Kidney glomerular epithelial cell (primary cell): ENCODE measurements around the gene JAK1.
"Not testable (repeated sequence)": the region's sequence is repeated elsewhere in the genome, so short reads cannot be mapped to it uniquely, and the experiment has no call there.

ENCODE experiments used
- DNase-seq: peaks from one replicate; lab custom pipeline; 2025; lab: John Stamatoyannopoulos, UW

Gene JAK1

GRCh38 chr1:64950284-64950809 is 16.0 kb downstream of the JAK1 start:
- no peak for DNase-seq

DNA sequence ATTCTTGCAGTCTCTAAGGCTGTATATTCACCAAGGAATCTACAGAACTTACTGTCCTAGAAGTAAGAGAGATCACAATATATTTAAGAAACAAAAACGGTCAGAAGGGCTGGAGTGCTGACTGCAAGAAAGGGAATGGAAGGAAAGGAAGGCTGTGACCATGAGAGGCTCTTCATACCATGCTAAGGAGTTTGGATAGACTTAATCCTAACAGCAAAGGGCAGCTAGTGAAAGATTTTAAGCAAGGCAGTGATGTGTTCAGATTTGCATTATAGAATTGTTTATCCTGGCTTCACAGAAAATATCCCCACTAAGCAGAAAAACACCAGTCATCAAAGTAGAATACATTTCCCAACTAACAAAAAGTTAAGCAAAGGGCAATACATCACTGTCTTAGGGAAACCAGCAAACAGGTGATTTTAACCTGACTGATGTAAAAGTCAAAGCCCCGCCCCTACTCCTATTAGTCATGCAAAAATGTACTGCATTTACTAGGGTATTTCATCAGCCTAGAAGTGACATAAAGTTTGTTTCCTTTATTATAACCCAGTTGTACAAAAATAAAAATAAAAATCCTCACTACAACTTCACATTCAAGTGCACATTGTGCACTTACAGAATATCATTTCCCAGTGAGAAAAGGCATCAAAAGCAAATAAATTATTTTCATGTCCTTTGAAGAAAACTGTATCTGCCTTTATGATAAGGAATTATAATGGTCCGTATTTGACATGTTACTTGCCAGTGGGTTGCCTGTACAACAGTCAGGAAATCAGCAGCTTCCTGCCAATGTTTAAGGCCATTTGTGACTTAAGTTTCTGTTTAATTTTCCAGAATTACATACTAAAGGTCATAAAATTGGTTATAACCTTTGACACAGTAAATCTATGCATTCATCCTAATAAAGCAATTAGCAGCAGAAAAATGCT is 17.2 kb downstream of the JAK1 start:
- no peak for DNase-seq

DNA sequence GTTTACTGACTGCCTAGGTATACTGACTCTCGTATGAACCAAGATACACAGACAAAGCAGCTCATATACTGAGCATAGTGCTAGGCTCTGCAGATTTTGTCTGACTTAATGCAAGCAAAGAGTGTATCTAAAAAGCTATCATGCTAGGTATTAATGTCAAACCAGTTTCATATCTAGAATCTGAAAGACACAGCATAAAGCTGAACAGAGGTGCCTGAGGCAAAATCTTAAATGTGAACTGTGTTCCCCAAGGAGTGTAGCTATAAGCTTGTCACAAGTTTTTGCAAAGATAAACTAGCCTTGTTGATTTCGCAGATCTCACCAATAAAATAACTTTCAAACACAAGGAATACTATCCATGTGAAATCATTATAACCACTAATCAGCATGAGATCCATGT is 18.1 kb downstream of the JAK1 start:
- DNase-seq, result no peak

DNA sequence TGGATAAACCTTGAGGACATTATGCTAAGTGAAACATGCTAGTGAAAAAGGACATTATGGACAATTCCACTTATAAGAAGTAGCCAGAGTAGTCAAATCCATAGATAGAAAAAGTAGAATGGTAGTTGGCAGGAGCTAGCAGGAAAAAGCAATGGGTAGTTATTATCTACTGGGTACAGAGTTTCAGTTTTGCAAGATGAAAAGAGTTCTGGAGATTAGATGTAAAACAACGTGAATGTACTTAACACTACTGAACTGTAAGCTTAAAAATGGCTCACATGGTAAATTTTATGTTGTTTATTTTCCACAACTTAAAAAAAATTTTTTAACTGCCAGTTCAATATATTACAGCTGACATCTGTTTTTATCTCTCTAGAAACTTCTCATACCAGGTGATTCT is 19.4 kb downstream of the JAK1 start:
- no peak for DNase-seq

- no peak for DNase-seq
These were observed 21.4 kb downstream of the JAK1 start for GRCh38 chr1:64944913-64945312.

GRCh38 chr1:64942675-64943074 is 23.7 kb downstream of the JAK1 start:
- DNase-seq, result no peak

DNA sequence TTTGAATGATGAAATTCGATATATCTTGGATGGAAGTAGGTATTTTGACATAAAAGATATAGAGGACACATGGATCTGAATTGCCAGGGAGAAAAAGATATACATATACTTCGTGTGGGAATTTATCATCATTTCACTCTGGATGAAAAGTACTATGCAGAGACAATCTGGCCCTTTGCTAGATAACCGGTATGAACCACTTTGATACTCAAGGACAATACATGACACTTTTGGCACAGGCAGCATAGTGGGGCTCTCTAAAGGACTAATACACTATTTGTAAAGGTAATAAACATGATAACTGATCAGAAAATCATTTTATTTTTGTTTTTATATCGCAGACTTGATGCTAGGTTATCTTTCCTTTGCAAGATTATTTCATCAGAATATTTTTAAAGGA is 24.2 kb downstream of the JAK1 start:
- no peak for DNase-seq

- no peak for DNase-seq
These were observed 24.8 kb downstream of the JAK1 start for GRCh38 chr1:64941461-64942117.

DNA sequence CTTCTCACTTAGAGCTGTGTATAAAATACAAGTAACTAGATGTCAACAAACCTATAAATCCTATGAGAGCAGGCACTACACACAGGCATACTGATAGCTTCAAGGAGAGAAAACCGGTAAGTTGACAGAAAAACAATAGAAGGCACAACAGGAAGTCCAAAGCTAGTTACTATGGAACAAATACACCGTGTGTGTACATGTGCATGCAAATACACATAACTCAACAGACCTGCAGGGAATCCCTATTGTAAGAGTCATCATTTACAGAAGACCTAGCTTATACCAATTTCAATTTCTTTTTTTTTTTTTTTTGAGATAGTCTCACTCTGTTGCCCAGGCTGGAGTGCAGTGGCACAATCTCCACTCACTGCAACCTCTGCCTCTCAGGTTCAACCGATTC is 26.3 kb downstream of the JAK1 start:
- no peak for DNase-seq

- no peak for DNase-seq
These were observed 27.4 kb downstream of the JAK1 start for GRCh38 chr1:64938991-64939390.

DNA sequence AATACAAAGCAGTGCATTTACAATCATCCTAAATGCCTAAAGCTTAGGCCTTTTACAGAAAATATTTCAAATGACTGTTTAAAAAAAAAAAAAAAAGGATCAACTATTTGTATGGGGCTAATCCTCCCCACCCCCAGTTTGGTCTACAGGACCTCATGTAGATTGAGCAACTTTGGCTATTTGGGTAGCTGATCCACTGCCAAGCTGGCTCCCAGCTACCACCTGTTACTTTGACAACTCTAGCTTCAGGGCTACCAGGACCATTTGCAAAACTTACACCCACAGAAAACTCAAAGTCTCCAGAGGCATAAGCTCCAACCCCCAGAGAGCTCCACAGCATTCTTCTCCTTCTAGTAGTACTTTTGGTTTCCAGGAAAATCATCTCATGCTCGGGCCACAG is 29.4 kb downstream of the JAK1 start:
- DNase-seq, result no peak

GRCh38 chr1:64935551-64936155 is 30.7 kb downstream of the JAK1 start:
- no peak for DNase-seq

DNA sequence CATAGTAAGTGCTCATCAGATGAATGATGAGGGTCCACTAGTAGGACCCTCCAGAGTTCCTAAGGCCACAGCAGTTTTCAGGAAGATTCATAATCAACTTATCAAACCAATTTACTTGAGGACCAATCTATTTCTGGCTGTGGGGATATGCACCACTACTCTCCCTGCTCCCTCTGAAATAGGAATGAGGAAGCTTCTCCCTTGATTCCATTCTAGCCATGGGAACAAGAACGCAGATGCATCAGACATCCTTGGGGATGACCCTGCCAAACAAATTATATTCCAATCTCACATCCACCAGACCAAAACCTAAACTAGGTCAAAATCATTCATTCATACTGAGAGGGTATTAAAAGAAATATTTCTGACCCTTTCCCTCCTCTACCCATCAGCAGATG is 31.5 kb downstream of the JAK1 start:
- DNase-seq, result no peak

DNA sequence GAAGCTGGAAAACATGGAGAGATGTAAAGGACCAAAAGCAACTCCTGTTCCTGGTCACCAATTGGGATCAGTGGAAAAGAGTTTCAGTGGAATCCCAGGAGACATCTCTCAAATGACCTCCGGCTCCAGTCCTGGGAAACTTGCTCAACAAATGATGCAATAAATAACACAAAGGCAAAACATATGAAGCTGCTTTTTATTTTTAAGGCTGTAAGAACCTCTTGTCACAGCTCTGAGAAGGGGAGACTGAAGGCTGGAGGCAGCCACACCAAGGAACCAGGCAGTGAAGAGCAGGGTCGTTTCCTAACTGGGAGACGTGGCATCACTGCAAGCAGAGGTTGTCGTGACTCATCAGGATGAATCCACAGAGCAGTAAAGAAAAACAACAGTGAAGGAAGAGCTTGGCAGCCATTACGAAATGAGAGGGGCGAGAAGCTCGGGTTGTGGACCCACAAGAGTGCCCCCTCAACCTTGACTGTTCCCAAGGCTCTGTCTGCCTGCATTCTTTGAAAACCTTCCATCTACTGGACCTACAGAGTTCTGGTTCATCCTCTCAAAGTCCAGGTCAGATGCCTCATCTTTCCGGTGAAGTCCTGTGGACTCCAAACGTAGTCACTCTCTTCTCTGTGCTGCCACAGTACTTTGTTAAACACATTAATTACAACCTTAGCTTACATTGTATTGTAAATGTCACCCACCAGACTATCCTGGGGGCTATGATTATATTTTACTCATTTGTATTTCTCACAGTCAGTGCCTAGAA is 32.1 kb downstream of the JAK1 start:
- DNase-seq, result peak; percentile 39

DNA sequence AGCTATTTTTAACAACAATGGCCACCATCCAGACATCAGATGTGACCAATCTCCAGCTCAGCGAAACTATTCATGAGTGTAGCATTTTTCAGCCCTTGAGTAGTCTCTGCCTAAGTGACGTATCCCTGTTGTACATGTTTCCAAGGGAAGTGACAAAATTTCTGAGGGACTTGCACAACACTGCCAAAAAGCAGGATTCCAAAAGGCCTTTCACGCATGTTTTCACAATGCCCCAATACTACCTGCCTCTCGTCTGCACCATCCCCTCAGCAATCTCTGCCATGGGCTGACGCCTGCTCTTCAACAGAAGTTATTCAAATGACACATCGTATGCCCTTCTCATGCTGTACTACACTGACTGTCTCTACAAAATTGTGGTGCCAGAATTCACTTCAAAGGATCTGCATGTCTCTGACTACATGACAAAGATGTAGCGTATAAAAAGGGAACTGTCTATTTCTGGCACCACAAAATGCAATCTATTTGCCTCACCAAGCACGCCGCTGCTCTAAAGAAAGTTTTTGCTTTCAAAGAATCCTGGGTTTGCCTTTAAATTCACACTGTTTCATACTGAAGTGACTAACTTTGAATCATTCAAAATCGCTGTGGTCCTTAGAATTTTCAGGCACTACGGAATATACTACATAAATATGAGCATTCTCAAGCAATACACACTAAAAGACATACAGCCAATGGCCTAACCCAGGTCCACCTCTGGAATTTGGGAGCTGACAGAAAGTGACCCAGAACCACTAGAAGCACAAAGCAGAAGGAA is 32.9 kb downstream of the JAK1 start:
- no peak for DNase-seq

DNA sequence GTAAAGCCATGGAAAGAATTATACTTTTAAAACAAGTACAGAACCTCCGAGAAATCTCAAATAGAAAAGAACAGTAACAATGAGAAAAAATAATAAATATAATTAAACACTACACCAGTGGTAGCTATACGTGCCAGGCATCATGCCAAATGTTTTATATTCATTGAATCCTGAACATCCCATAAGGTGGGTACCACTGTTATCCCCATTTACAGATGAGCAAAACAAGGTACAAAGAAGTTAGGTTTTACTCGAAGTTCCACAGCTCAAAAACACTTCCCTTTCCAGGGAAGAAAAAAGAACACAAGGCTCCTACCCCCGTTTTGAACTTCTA is 33.4 kb downstream of the JAK1 start:
- no peak for DNase-seq

- DNase-seq, result not testable (repeated sequence)
These were observed 35.7 kb downstream of the JAK1 start for GRCh38 chr1:64930640-64931039.

- no peak for DNase-seq
These were observed 37.1 kb downstream of the JAK1 start for GRCh38 chr1:64929221-64929620.

GRCh38 chr1:64928325-64928724 is 38.0 kb downstream of the JAK1 start:
- no peak for DNase-seq

DNA sequence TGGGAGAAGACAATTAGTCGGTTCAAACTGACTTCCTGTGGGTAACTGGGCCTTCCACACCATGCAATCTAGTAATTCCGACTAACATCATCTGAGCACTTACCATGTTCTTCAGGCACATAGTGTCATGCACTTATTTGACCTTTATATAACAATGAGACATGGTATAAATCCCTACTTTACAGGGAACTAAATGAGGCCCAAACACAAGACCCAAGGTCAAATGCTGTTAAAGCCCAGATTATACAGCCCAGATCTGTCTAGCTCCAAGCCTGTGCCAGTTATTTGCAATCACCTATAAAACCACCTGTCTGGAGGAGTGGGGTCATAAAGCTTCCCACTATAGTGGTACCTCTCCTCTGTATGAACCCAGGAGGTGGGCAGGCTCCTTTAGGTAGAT is 40.8 kb downstream of the JAK1 start:
- DNase-seq, result no peak

- DNase-seq, result no peak
These were observed 43.0 kb downstream of the JAK1 start for GRCh38 chr1:64923294-64923718.
